HG03066 (cell line): Measurements from ENCODE around the gene SLC30A5.
A peak's percentile ranks its signal among the peaks of the same experiment; 100 is the strongest.
"Not testable (repeated sequence)": the region's sequence is repeated elsewhere in the genome, so short reads cannot be mapped to it uniquely, and the experiment has no call there.

ENCODE experiments used
- ATAC-seq: cut with Tn5 transposase; IDR thresholded peaks from one replicate; pipeline ENCODE4 v1.9.1; 2021; ENCODE audit warnings: low read depth; ENCODE audit not compliant: unreplicated experiment

SLC30A5 gene

DNA sequence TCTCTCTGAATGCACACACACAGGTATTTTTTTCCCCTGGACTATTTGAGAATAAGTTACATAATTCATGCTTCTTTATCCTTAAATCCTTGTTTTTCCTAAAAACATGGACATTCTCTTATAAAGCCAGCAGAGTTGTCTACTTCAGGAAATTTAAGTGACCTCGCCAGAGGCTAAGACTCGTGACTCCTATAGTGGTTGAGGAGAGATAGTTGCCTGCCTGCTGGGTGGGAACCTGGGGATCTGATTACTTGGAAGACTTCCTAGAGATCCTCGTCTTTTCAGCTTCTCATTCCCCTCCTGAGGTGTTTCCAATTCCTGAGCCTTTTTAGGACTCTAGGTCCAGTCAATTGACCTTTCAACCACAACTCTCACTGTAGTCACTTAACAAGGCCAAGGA lies 5.5 kb downstream of the SLC30A5 start:
- no peak for ATAC-seq

- ATAC-seq: no peak
Observed at GRCh38 chr5:69103521-69103920, 9.7 kb downstream of the SLC30A5 start.

- peak; percentile 84 for ATAC-seq
Observed at GRCh38 chr5:69105996-69106906, 12.4 kb downstream of the SLC30A5 start.

DNA sequence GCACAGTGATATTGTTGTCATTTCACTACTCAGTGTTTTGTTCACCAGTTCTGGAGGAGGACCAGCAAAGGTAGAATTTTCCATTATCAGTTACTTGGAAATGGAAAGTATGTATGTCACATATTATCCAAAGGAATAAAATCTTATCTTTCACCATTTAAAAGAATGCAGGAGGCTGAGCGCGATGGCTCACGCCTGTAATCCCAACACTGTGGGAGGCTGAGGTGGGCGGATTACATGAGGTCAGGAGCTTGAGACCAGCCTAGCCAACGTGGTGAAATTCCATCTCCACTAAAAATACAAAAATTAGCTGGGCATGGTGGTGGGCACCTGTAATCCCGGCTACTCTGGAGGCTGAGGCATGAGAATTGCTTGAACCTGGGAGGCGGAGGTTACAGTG lies 14.6 kb downstream of the SLC30A5 start:
- not testable (repeated sequence) for ATAC-seq

- ATAC-seq: no peak
Observed at GRCh38 chr5:69113851-69114250, 20.0 kb downstream of the SLC30A5 start.

DNA sequence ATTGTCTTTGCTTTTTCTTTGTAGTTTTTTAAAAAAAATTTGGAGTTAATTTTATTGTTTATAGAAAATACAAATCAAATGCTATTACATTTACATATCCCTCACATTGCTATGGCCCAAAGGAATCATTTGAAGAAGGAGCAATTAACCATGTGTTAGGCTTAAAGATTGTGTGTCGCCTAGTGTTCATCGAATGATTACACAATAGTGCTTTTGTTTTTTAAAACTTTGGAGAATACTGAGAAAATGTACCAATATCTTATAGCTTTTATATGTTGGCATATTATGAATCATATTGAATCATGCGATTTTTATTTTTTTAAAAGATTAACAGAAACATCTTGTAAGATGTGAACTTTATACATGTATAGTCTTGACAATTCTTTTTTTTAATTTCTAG lies 21.7 kb downstream of the SLC30A5 start:
- ATAC-seq: no peak

DNA sequence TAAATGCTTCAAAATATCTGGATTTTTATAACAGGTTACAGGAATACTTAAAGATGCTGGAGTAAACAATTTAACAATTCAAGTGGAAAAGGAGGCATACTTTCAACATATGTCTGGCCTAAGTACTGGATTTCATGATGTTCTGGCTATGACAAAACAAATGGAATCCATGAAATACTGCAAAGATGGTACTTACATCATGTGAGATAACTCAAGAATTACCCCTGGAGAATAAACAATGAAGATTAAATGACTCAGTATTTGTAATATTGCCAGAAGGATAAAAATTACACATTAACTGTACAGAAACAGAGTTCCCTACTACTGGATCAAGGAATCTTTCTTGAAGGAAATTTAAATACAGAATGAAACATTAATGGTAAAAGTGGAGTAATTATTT lies 35.6 kb downstream of the SLC30A5 start:
- ATAC-seq: no peak

DNA sequence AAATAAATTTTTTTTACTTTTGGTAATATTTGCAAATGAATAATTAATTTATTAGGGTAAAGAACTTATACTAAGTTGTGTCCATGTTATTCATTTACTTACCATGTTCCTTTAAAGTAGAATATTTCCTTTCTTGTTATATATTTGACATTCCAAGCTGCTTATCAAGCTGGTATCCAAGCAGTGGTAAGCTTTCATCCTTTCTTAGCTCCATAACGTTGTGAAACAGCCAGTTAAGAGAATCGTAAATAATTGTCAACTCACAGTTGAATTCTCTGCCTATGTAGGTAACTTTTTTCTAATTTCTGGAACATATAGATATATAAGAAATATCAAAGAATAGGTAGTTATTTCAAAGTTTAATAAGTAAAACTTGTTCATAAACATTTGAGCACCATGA lies 36.4 kb downstream of the SLC30A5 start:
- ATAC-seq: no peak

DNA sequence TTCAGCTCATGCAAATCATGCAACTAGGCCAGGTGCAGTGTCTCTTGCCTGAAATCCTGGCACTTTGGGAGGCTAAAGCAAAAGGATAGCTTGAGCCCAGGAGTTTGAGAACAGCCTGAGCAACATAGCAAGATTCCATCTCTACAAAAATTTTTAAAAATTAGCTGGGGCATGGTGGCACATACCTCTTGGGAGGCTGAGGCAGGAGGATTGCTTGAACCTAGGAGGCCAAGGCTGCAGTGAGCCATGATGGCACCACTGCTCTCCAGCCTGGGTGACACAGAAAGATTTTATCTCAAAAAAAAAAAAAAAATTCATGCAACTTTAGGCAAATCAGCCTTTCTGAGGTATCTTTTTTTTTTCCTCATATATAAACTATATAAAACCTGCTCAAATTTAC lies 37.5 kb downstream of the SLC30A5 start:
- no peak for ATAC-seq

DNA sequence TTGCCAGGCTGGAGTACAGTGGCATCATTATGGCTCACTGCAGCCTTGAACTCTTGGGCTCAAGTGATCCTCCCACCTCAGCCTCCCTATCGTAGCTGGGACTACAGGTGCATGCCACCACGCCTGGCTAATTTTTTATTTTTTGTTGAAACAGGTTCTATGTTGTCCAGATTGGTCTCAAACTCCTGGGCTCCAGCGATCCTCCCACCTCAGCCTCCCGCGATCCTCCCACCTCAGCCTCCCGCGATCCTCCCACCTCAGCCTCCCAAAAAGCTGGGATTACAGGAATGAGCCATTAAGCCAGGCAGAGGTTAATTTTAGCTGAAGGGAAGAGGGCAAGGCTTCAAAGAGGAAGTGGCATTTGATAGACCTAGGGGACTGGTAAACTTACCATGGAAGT lies 40.3 kb downstream of the SLC30A5 start:
- no peak for ATAC-seq

DNA sequence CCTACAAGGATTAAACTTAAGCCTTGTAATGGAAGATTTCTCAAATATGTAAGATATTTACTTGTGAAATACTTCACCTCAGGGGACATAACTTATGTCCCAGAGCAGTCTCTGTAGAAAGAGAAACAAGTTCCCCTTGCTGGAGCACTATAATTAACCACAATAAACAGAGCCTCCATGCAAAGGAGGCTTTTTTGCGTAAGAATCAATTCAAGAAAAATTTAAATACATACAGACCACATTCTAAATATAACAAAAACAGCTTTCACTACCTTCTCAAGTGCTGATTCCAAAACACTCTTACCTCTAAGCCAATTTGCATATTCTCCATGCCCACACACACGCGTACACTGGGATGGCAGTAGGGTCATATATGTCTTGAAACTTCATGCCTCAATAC lies 42.5 kb downstream of the SLC30A5 start:
- peak; percentile 91 for ATAC-seq

GRCh38 chr5:69137208-69137607 lies 43.4 kb downstream of the SLC30A5 start:
- ATAC-seq: not testable (repeated sequence)

- no peak for ATAC-seq
Observed at GRCh38 chr5:69137807-69138206, 44.0 kb downstream of the SLC30A5 start.

GRCh38 chr5:69138766-69139165 lies 45.0 kb downstream of the SLC30A5 start:
- no peak for ATAC-seq

DNA sequence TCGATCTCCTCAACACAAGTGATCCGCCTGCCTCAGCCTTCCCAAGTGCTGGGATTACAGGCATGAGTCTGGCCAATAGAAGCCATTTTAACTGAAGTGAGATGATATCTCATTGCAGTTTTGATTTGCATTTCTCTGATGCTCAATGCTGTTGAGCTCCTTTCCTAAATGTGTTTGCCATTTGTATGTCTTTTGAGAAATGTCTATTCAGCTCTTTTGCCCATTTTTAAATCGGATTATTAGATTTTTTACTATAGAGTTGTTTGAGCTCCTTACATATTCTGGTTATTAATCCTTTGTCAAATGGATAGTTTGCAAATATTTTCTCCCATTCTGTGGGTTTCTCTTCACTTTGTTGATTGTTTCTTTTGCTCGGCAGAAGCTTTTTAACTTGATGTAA lies 46.4 kb downstream of the SLC30A5 start:
- not testable (repeated sequence) for ATAC-seq

DNA sequence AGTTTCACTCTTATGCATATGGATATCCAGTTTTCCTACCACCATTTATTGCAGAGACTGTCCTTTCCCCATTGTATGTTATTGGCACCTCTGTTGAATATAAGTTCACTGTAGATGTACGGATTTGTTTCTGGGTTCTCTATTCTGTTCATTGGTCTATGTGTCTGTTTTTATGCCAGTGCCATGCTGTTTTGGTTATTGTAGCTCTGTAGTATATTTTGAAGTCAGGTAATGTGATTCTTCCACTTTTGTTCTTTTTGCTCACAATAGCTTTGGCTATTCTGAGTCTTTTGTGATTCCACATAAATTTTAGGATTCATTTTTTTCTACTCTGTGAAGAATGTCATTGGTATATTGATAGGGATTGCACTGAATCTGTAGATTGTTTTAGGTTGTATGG lies 47.0 kb downstream of the SLC30A5 start:
- ATAC-seq: no peak

DNA sequence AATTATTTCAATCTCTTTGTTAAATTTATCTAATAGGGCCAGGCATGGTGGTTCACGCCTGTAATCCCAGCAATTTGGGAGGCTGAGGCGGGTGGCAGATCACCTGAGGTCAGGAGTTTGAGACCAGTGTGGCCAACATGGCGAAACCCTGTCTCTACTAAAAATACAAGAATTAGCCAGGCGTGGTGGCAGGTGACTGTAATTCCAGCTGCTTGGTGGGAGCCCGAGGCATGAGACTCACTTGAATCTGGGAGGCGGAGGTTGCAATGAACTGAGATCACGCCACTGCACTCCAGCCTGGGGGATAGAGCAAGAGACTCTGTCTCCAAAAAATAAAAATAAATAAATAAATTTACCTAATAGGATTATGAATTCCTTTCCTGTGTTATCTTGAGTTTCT lies 54.8 kb downstream of the SLC30A5 start:
- ATAC-seq: not testable (repeated sequence)

GRCh38 chr5:69148981-69149675 lies 55.3 kb downstream of the SLC30A5 start:
- ATAC-seq: no peak

DNA sequence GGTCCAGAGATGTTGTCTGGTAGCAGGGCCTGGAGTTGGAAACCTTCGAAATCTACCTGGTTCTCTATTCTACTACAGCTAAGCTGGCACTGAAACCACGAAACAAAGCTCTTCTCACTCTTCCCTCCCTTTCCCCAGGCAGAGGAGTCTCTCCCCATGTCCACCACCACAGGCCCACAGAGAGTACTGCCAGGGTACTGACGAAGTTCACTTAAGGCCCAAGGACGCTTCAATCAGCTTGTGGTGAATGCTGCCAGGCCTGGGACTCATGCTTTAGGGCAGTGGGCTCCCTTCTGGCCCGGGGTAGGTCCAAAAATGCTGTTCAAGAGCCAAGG lies 55.8 kb downstream of the SLC30A5 start:
- ATAC-seq: no peak

GRCh38 chr5:69152731-69153130 lies 58.9 kb downstream of the SLC30A5 start:
- ATAC-seq: no peak

- no peak for ATAC-seq
Observed at GRCh38 chr5:69156456-69156855, 62.6 kb downstream of the SLC30A5 start.

- ATAC-seq: no peak
Observed at GRCh38 chr5:69158039-69158438, 64.2 kb downstream of the SLC30A5 start.
